ENCODE data around the gene ZBTB7C. TPM values are rescaled to one million over a fixed set of nuclear protein-coding genes. Genes with fewer than 3 reads are reported as not detected.

Gene ZBTB7C
- polyA plus RNA-seq, 1 donor, result 12.8 TPM

DNA sequence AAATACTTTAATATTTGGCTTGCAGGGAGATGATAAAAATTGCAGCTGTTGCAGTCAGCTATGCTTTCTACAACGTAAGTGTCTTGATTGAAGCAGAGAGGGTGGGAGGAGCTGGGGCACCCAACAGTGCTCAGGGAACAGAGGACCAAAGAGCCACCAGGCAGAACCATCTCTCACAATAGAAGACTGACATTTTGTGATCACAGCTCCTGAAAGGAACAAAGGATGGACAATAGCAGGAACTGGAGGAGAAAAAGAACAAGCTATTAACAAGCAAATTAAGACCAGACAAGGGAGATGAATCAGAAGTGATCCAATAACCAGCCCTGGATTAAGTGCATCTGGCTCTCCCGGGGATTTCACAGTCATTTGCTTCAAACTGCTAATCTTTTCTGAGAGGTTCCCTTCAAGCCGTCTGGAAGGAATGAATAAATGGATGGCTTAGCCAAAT, 413.1 kb downstream of the ZBTB7C start:
- no peak for DNase-seq

DNA sequence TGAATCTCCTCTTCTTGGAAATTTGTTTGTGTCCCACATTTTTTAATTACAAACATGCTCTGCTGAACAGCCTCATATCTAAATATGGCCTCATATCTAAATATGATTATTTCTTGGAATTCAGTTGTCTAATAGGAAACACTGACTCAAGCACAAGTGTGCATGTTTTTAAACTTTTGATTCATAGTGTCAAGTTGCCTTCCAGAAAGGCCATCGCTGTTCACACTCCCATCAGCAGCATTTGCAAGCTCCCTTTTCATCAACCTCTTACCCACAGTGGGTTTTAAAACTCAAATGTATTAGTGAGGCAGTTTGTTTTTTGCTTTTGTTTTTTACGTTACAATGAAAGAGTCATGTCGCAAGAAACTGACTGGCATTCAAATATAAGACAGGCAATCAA, 413.5 kb downstream of the ZBTB7C start:
- no peak for DNase-seq

DNA sequence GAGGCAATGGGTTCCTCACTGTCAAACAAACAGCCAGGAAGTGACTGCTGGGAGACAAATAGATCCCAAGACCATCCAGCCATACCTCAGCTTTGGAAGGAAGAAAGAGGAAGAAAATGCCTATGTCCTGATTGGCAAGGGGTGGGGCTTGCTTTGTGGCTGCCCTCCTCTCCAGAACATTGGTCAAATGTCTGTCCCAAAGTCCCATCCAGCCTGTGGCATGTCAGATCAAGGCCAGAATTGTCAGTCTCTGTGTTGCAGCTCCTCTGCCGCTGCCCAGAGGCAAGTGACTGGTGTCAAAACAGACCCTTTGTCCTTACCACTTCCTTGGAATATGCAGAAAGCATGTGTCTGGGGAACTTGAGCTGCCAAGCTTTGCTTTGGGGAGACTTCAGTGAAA, 415.8 kb downstream of the ZBTB7C start:
- DNase-seq, result no peak

DNA sequence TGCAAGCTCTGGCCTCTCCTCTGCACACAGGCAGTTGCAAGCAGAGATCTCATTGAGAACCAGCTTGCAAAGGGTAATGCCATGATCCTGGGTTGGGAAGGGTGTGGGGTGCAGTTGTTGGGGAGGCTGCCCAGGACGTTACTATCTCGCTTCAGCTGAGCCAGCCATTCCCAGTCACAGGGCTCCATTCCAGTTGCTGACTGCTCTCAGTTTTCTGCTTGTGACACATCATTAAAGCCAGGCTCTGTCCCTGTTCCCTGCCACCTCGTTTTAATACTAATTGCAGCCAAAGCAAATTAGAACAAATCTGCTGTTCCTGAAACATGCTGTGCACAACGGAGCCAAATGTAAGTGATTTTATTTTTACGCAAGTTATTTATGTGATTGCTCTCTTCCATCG, 416.2 kb downstream of the ZBTB7C start:
- DNase-seq, result no peak

DNA sequence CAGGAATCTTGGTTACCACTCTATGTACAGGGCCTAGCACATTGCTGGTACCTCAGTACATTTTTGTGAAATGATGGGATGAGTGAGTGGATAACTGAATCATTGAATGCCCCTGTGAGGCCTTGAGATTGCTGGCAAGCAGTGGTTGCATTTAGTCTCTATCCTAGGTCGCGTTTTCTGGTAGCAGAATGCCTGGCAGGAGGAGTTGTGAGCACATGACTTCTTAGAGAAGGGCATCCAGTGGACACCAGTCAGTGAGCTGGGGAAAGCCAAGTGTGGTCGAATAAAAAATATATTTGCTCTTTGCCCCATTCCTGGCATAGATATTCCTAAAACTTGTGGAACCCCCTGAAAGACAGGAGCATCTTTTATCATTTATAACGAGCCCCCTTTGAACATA, 416.9 kb downstream of the ZBTB7C start:
- no peak for DNase-seq

DNA sequence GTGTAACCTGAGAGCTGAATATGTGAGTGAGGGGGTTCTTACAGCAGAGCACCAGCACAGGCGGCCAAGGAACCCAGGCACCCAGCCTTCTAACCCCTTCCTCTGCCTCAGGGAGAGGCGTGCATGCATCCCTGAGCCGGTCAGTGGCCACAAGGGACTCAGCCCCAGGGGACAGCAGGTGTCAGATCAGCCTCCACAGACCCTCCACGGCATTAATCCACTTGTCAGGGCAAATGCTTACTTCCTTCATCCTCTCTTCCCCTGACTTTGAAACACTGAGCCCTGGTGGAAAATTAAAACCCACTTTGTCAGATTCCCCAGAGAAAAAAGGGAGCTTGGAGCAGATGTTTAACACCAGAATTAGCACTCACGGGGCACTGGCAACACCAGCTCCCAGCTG, 418.2 kb downstream of the ZBTB7C start:
- no peak for DNase-seq

DNA sequence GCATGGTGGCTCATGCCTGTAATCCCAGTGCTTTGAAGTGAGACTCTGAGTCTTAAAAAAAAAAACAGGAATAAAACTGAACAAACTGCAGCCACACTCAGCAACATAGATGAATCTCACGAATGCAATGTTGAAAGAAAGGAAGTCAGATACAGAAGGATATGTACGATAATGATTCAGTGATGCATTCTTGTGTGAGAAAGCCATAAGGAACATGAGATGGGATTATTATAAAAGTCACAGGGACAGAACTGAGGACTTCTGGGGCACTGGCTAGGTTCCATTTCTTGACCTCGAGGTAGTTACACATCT, 421.8 kb downstream of the ZBTB7C start:
- no peak for DNase-seq

DNA sequence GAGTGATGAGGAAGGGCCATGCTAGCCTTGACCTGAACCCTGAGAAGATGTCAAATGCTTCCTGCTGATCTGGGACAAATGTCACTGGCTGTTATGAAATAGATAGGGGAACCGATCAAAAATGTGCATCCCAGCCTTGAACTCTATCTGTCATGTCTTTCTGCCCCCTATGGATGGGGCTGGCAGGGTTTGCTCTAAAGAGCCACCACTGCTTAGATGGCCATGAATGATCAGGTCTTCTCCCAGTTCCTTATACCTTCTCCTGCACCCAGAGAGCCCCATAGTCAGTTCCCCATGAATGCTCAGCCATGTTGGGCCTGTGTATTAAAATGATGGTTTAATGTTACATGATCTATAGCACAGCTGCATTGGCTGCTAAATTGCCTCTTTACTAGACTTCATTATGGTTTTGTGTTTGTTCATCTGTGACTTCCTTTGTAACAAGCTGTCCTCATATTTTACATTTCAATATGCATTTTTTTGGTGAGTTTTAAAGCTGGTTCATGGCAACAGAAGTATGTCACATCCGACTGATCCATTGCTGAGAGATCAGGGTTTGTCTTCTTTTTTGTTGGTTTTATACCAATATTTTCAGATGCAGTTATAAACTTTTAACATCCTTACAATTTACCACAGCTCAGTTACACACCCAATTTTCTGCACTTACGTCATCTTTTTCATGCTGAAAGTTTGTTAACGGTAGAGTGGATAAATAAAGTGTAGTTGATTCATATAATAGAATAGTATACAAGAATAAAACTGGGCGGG, 422.4 kb downstream of the ZBTB7C start:
- DNase-seq, result no peak

DNA sequence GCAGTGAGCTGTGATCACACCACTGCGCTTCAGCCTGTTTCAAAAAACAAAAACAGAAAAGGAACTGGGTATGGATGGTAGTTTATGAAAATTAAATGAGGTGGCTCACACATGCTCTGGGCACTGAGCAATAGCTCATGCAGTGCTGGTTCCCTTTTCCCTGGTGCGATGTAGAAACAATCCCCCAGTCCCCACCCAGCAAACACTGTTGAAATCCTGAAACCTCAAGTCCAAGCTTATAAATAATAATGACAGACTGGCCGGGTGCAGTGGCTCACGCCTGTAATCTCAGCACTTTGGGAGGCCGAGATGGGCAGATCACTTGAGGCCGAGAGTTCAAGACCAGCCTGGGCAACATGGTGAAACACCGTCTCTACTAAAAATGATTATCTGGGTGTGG, 423.3 kb downstream of the ZBTB7C start:
- DNase-seq, result no peak

DNA sequence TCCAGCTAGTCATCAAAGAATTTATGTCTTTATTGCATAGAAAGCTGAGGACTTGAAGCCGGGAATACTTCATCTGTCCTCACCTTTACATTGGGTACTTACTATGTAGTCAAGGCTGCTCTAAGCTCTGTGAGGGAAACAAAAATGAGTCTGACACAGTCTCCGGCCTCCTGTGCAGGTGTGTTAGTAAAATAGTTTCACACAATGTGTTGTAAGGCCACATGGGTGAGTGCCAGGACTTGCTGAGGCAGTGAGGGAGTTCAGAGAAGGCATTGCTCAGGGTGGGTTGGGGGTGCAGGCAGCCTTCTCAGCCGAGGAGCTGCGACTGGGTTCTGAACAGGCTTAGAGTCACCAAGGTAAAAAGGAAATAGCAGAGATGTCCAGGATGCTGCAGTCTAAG, 424.2 kb downstream of the ZBTB7C start:
- no peak for DNase-seq

DNA sequence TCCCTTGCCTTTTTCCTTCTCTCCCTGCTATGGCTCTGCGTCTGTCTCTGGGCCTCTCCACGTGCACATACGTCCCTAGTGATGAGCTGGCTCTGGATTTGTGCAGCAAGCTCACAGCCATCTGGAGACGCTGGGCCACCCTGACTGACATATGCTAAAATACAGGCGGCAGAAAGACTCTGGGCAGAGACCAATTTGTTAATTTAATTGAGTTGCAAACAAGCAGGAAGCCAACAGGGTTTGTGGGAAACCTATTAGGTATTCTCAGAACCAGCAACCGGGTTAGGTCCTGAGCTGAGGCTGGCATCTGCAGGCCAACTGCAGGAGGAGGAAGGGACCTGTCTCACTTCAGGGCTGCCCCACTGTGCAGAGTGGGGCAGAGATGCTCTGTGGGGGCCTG, 425.2 kb downstream of the ZBTB7C start:
- no peak for DNase-seq

DNA sequence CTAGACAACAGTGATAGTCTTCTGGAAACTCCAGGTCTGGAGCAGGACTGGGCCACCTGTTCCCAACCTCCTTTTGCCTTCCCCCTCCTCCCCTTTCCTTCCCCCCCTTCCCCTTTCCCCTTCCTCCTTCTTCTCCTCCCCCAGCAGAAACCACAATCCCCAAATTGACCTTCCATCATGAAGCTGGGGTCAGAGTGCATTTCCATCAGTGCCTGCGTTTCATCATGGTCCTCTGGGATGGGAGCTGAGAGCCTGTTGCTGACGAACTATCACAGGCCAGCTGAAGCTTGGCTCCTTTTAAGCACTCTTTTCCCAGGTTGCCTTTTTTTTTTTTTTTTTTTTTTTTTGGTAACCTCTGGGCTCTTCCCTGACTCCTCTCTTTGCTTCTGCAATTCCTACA, 426.1 kb downstream of the ZBTB7C start:
- DNase-seq, result no peak

DNA sequence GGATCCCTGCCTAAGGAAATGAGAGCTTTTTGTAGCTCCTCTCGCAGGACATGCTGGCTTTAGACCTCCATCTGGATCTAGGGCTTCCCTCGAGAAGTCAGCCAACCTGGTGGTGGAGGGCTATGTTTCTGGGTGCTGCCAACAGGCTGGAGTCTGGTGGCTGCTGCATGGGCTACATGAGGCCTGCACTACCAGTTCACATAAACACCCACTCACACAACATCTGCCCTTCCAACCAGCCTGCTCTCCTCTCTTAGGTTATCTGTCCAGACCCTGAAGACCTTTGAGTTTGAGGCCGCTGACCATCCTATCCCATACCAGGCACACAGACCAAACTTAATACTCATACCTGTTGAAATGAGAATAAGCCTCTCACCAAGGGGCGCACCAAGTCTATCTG, 427.4 kb downstream of the ZBTB7C start:
- no peak for DNase-seq

DNA sequence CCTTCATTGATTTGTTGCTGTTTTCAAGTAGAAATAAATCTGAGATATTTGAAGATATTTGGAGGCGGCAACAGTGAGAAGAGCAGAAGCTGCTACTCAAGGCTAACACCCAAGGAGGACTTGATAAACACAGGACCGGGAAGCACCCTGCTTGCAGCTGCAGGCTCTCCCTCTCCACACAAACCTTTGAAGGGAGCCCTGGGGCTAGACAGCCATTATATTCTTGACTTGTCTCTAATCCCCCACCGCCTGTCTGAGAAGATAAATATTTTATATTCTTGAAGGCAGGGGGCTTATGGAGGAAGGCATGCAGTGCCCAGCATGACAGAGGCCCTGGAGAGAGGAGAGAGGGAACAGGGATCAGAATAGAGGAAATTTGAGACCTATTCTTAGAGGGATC, 427.9 kb downstream of the ZBTB7C start:
- no peak for DNase-seq

DNA sequence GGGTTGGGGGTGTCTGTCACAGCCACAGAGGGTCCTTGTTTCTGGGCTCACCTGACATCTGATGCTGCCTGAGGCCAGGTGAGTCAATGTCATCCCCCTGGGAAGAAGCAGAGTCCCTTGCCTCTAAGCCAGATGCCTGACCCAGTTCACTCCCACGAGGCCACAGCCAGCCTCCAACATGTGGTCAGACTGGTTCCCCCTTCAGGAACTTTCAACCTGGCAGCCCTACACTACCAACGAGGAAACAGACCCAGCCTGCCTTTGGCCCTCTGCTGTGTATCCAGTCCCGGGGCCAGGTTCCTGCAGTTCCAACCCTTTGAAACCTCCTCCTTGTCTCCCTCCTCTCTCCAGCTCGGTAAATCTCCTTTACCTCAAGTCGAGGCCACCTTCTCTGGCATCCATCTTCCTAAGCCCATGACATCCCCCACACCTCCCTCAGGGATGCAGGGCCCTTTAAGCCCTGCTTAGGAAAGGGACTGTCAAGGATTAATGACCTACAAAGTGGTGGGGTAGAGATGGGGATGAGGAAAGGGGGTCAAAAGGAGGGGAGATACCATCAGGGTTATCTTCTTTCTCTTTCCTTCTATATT, 429.5 kb downstream of the ZBTB7C start:
- DNase-seq, result no peak

DNA sequence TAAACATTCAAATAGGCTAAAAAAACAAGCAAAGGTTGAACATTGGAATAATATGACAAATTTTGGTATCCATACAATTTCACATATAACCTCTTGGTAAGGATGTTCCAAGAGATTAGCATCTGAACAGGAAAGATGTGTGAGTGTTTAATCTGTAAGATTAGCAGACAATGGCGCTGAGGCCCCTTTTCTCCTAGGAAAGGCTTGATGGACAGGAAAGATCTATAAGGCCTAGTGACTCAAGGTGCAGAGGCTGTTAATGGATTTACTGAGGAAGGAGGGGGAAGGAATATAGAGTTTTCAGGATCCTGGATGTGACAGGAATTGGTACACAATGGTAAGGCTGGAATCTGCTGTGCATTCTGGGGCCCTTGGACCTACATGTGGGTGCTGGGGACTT, 430.6 kb downstream of the ZBTB7C start:
- no peak for DNase-seq

DNA sequence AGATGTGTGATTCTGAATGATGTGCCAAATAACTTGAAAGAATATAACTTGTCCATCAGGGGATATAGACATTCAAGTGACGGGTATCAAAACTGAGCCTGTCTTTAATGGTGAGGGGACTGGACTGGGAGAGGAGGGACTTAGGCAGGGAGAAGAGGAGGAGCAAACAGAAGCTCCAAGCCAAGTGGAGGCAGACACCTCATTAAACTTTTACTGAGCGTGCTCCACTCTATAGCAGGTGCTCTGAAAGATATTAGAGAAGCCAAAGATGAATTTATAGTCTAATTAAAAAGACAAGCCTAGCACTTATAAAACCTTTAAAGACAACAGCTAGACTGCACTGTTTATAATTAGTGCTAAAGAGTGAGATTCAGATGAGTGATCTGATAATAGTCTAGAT, 431.0 kb downstream of the ZBTB7C start:
- no peak for DNase-seq

Other genes starting within 250 kb of the ZBTB7C start
- 18.9 TPM for gene CTIF, start 129.6 kb upstream of the ZBTB7C start, polyA plus RNA-seq (ENCODE audit: insufficient read length)